Upper lobe of left lung (tissue), 4 donors: Measurements from ENCODE around the gene ARFGAP1.

Experiments
- EP300 ChIP-seq, 4 donors: sonication (generic); formaldehyde crosslinking; IDR thresholded peaks; one replicate each; pipeline ENCODE4 v1.5.1; 2017; ENCODE audit warnings: antibody characterized with exemption in 4 of 4, control low read depth in 2 of 4
- POLR2A ChIP-seq, 4 donors: fragments of 450-650 bp; IDR thresholded peaks; one replicate each; pipeline ENCODE4 v1.5.1; 2016 to 2017; ENCODE audit warnings: antibody characterized with exemption in 4 of 4, mild to moderate bottlenecking in 2 of 4
- TF ChIP-seq, protein P1 (sequence below), 6 experiments: fragments of 450-650 bp in 4 of 6; fragments of 200-600 bp in 2 of 6; sonication (generic) in 2 of 6; IDR thresholded peaks; one replicate each; pipeline ENCODE4 v1.5.1; 2016 to 2019; ENCODE audit warnings: antibody characterized with exemption in 6 of 6

DNA sequence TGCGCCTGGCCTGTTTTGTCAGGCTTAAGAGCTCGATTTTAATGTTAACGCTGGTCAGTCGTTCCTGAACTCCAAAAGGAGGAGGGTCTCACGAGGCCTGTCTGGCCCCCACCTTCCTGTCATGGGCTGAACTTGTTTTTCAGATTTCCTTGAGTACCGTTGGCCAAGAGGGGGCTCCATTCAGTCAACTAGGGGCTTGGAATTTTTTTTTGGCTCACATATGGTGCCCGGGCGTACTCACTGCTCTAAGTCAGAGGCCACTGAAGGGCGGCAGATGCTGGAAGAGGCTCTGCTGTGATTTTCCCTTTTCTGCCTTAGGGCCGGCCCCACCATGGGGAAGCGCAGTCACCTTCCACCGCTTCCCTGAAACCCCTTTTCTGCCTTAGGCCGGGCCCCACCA lies 43.8 kb upstream of the ARFGAP1 start:
- TF ChIP-seq POLR2A (IDR thresholded peaks at IDR 0.05), result no peak
- TF ChIP-seq, protein P1, sequence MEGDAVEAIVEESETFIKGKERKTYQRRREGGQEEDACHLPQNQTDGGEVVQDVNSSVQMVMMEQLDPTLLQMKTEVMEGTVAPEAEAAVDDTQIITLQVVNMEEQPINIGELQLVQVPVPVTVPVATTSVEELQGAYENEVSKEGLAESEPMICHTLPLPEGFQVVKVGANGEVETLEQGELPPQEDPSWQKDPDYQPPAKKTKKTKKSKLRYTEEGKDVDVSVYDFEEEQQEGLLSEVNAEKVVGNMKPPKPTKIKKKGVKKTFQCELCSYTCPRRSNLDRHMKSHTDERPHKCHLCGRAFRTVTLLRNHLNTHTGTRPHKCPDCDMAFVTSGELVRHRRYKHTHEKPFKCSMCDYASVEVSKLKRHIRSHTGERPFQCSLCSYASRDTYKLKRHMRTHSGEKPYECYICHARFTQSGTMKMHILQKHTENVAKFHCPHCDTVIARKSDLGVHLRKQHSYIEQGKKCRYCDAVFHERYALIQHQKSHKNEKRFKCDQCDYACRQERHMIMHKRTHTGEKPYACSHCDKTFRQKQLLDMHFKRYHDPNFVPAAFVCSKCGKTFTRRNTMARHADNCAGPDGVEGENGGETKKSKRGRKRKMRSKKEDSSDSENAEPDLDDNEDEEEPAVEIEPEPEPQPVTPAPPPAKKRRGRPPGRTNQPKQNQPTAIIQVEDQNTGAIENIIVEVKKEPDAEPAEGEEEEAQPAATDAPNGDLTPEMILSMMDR (IDR thresholded peaks at IDR 0.05), result no peak
- no peak for TF ChIP-seq EP300 (IDR thresholded peaks at IDR 0.05)
